Mesenchymal stem cell (in vitro differentiated cells and primary cell): ENCODE data around the gene C5orf34. TPM values are rescaled to one million over a fixed set of nuclear protein-coding genes. Genes with fewer than 3 reads are reported as not detected.

ENCODE experiments used
- DNase-seq: peaks from one replicate; pipeline ENCODE4 v3.0.0-alpha.2; 2013
- H2AFZ ChIP-seq: one replicate; pipeline ENCODE4 v1.6.1; 2013; ENCODE audit warnings: low read depth, mild to moderate bottlenecking, control low read depth, inconsistent platforms, low read length, moderate library complexity
- H2AK5ac ChIP-seq: 2 replicates; pipeline ENCODE4 v1.6.1; 2013; ENCODE audit warnings: low read length, moderate library complexity, mild to moderate bottlenecking, inconsistent platforms; ENCODE audit not compliant: severe bottlenecking
- H2BK120ac ChIP-seq: one replicate; pipeline ENCODE4 v1.6.1; 2013; ENCODE audit warnings: low read depth, mild to moderate bottlenecking, inconsistent platforms, low read length, moderate library complexity
- H2BK12ac ChIP-seq, 2 experiments: one replicate each; pipeline ENCODE4 v1.6.1; 2013; ENCODE audit warnings: inconsistent platforms in 2 of 2, low read length in 2 of 2, mild to moderate bottlenecking in 2 of 2, moderate library complexity in 2 of 2, control low read depth in 1 of 2
- H2BK15ac ChIP-seq: one replicate; pipeline ENCODE4 v1.6.1; 2013; ENCODE audit warnings: mild to moderate bottlenecking, low read depth, inconsistent platforms; ENCODE audit not compliant: poor library complexity, severe bottlenecking
- H2BK5ac ChIP-seq: 2 replicates; pipeline ENCODE4 v1.6.1; 2013; ENCODE audit warnings: low read depth, mild to moderate bottlenecking, low read length, control low read depth, inconsistent platforms; ENCODE audit not compliant: poor library complexity, severe bottlenecking
- H3K14ac ChIP-seq, 2 experiments: one replicate each; pipeline ENCODE4 v1.6.1; 2013; ENCODE audit warnings: inconsistent platforms in 2 of 2, low read length in 2 of 2, control low read depth in 1 of 2, mild to moderate bottlenecking in 1 of 2, moderate library complexity in 1 of 2
- H3K18ac ChIP-seq, 2 experiments: one replicate each; pipeline ENCODE4 v1.6.1; 2013; ENCODE audit warnings: inconsistent platforms in 2 of 2, low read length in 2 of 2, control low read depth in 1 of 2, low read depth in 1 of 2, mild to moderate bottlenecking in 1 of 2
- H3K23ac ChIP-seq, 2 experiments: one replicate each; pipeline ENCODE4 v1.6.1; 2013; ENCODE audit warnings: inconsistent platforms in 2 of 2, low read length in 2 of 2, mild to moderate bottlenecking in 2 of 2, moderate library complexity in 2 of 2, control low read depth in 1 of 2
- H3K27ac ChIP-seq: 2 replicates; pipeline ENCODE4 v1.5.1; 2013; ENCODE audit warnings: mild to moderate bottlenecking, moderate library complexity, low read length, control low read depth, inconsistent platforms; ENCODE audit not compliant: poor library complexity, severe bottlenecking
- H3K27me3 ChIP-seq, 2 experiments: 2 replicates each; pipeline versions ENCODE4 v1.6.1 to v1.7.0; 2013; ENCODE audit warnings: low read length in 2 of 2, mild to moderate bottlenecking in 2 of 2, moderate library complexity in 2 of 2, control low read depth in 1 of 2, inconsistent platforms in 1 of 2; ENCODE audit not compliant: control insufficient read depth in 1 of 2, insufficient read depth in 1 of 2
- H3K36me3 ChIP-seq, 2 experiments: 2 replicates each; pipeline versions ENCODE4 v1.6.1 to v1.7.0; 2013; ENCODE audit warnings: low read length in 2 of 2, control low read depth in 1 of 2, inconsistent platforms in 1 of 2, low read depth in 1 of 2, mild to moderate bottlenecking in 1 of 2; ENCODE audit not compliant: insufficient read depth in 2 of 2, control insufficient read depth in 1 of 2
- H3K4ac ChIP-seq, 2 experiments: one replicate each; pipeline ENCODE4 v1.6.1; 2013; ENCODE audit warnings: inconsistent platforms in 2 of 2, low read length in 2 of 2, mild to moderate bottlenecking in 2 of 2, moderate library complexity in 2 of 2, control low read depth in 1 of 2, low read depth in 1 of 2
- H3K4me1 ChIP-seq: 2 replicates; pipeline ENCODE4 v1.6.1; 2013; ENCODE audit warnings: low read depth, low read length, control low read depth; ENCODE audit not compliant: control insufficient read depth, insufficient read depth
- H3K4me2 ChIP-seq: 2 replicates; pipeline ENCODE4 v1.6.1; 2013; ENCODE audit warnings: low read length, mild to moderate bottlenecking, inconsistent platforms; ENCODE audit not compliant: poor library complexity, severe bottlenecking
- H3K4me3 ChIP-seq, 2 experiments: 2 replicates each; pipeline versions ENCODE4 v1.5.1 to v1.7.0; 2013; ENCODE audit warnings: low read length in 2 of 2, mild to moderate bottlenecking in 2 of 2, control low read depth in 1 of 2, low read depth in 1 of 2; ENCODE audit not compliant: insufficient read depth in 1 of 2
- H3K79me1 ChIP-seq: replicated peaks from 2 replicates; pipeline ENCODE4 v1.6.1; 2013; ENCODE audit warnings: mild to moderate bottlenecking, control low read depth, low read length, inconsistent platforms; ENCODE audit not compliant: poor library complexity, severe bottlenecking
- H3K9ac ChIP-seq: 2 replicates; pipeline ENCODE4 v1.7.0; 2013; ENCODE audit warnings: mild to moderate bottlenecking, low read length, moderate library complexity
- H3K9me3 ChIP-seq: 2 replicates; pipeline ENCODE4 v1.7.0; 2013; ENCODE audit warnings: mild to moderate bottlenecking, low read length; ENCODE audit not compliant: control insufficient read depth
- H4K8ac ChIP-seq: one replicate; pipeline ENCODE4 v1.6.1; 2013; ENCODE audit warnings: inconsistent platforms, mild to moderate bottlenecking, low read length, moderate library complexity
- H4K91ac ChIP-seq: one replicate; pipeline ENCODE4 v1.6.1; 2013; ENCODE audit warnings: mild to moderate bottlenecking, low read length, inconsistent platforms
- WGBS: methylation state at CpG from one replicate; pipeline ENCODE4 v1.1.7; 2013; ENCODE audit warnings: mixed read lengths; 5-methylcytosine and 5-hydroxymethylcytosine counted together
- polyA plus RNA-seq, 2 experiments: library from polyadenylated mRNA; stranded (reverse); fragments of 200-250 nt; gene quantifications; one replicate each; pipeline ENCODE4 v1.2.3, GENCODE V29; 2013

Gene C5orf34
- polyA plus RNA-seq (2013, experiment 1 of 2), result 1.3 TPM
- polyA plus RNA-seq (2013, experiment 2 of 2), result 1.4 TPM

GRCh38 chr5:43514816-43515677 lies at the start of gene C5orf34:
Gene C5orf34, minus strand, starts transcription at chr5:43515148. Its CDS starts 5,809 bp downstream, at chr5:43509339.
- Histone ChIP-seq H2BK15ac (no peak within 1 kb of the TSS), H2BK120ac (peak within 1 kb of the TSS; percentile 19), H3K9ac (peak within 1 kb of the TSS; percentile 99), H4K91ac (no peak within 1 kb of the TSS), H3K36me3 (no peaks in the 10 kb centered on the region), H3K27ac (peak within 1 kb of the TSS; percentile 93), H3K4me2 (peak within 1 kb of the TSS; percentile 97), H3K27me3 (no peaks in the 10 kb centered on the region), H3K79me1 (peaks cover 7% of the 10 kb centered on the region), H2BK12ac (no peak within 1 kb of the TSS), H3K14ac (peak within 1 kb of the TSS in 1 of 2 experiments; percentile 58), H4K8ac (peak within 1 kb of the TSS; percentile 27), H2AFZ (peak within 1 kb of the TSS; percentile 23), H2BK5ac (peak within 1 kb of the TSS; percentile 83), H3K4me3 (peak within 1 kb of the TSS; percentile 65 to 92), H3K4me1 (no peaks in the 10 kb centered on the region), H3K23ac (no peak within 1 kb of the TSS), H3K4ac (peak within 1 kb of the TSS in 1 of 2 experiments; percentile 43), H3K9me3 (no peaks in the 10 kb centered on the region), H3K18ac (peak within 1 kb of the TSS in 1 of 2 experiments; percentile 84), H2AK5ac (peak within 1 kb of the TSS; percentile 87)
- under 1% methylated on average over 31 of the region's 35 CpGs for WGBS
- peak; percentile 96 for DNase-seq

GRCh38 chr5:43564289-43564850 lies 49.4 kb upstream of the C5orf34 start:
- Histone ChIP-seq H4K8ac (no peak overlapping the region), H3K9ac (no peak overlapping the region), H2BK120ac (no peak overlapping the region), H2AFZ (no peak overlapping the region), H3K4me2 (no peak overlapping the region), H3K4me1 (no peaks in the 10 kb centered on the region), H3K18ac (no peak overlapping the region), H3K9me3 (no peaks in the 10 kb centered on the region), H3K27ac (no peak overlapping the region), H4K91ac (no peak overlapping the region), H3K27me3 (no peaks in the 10 kb centered on the region), H3K36me3 (no peaks in the 10 kb centered on the region), H2AK5ac (no peak overlapping the region), H3K79me1 (no peaks in the 10 kb centered on the region), H2BK15ac (no peak overlapping the region), H3K14ac (no peak overlapping the region), H3K4me3 (no peak overlapping the region), H2BK5ac (no peak overlapping the region), H3K4ac (no peak overlapping the region), H2BK12ac (no peak overlapping the region), H3K23ac (no peak overlapping the region)
- 0% methylated on average over 1 of the region's 5 CpGs for WGBS
- DNase-seq, result no peak

- H3K4ac ChIP-seq, result no peak overlapping the region
- H2BK12ac ChIP-seq, result no peak overlapping the region
- no peak overlapping the region for H3K18ac ChIP-seq
- H2BK120ac ChIP-seq, result no peak overlapping the region
- no peaks in the 10 kb centered on the region for H3K9me3 ChIP-seq
- H3K36me3 ChIP-seq, result no peaks in the 10 kb centered on the region
- no peak overlapping the region for H3K4me2 ChIP-seq
- H3K9ac ChIP-seq, result no peak overlapping the region
- H3K27me3 ChIP-seq, result no peaks in the 10 kb centered on the region
- no peak overlapping the region for H4K8ac ChIP-seq
- H2BK5ac ChIP-seq, result no peak overlapping the region
- no peak overlapping the region for H3K23ac ChIP-seq
- H3K4me3 ChIP-seq, result no peak overlapping the region
- H4K91ac ChIP-seq, result peak overlapping the region; percentile 61
- H2AK5ac ChIP-seq, result no peak overlapping the region
- no peaks in the 10 kb centered on the region for H3K79me1 ChIP-seq
- H3K4me1 ChIP-seq, result no peaks in the 10 kb centered on the region
- no peak overlapping the region for H3K14ac ChIP-seq
- no peak overlapping the region for H3K27ac ChIP-seq
- no peak for DNase-seq
- WGBS, result 82% methylated on average over 3 of the region's 3 CpGs
- no peak overlapping the region for H2BK15ac ChIP-seq
- H2AFZ ChIP-seq, result no peak overlapping the region
Measured at GRCh38 chr5:43563321-43563720, 48.4 kb upstream of the C5orf34 start.

GRCh38 chr5:43561356-43561755 lies 46.4 kb upstream of the C5orf34 start:
- no peak overlapping the region for H3K4me3 ChIP-seq

More at GRCh38 chr5:43561356-43561755, 46.4 kb upstream of the C5orf34 start:
- no peak overlapping the region for H4K8ac ChIP-seq
- no peak overlapping the region for H3K27ac ChIP-seq
- H2AK5ac ChIP-seq, result no peak overlapping the region
- no peak overlapping the region for H3K18ac ChIP-seq
- H3K4me2 ChIP-seq, result no peak overlapping the region
- no peak overlapping the region for H3K4ac ChIP-seq
- DNase-seq, result no peak
- no peak overlapping the region for H2BK120ac ChIP-seq
- no peaks in the 10 kb centered on the region for H3K36me3 ChIP-seq
- H3K79me1 ChIP-seq, result peaks cover 1% of the 10 kb centered on the region
- H2AFZ ChIP-seq, result no peak overlapping the region
- no peaks in the 10 kb centered on the region for H3K4me1 ChIP-seq
- H3K27me3 ChIP-seq, result no peaks in the 10 kb centered on the region
- no peak overlapping the region for H2BK5ac ChIP-seq
- no peak overlapping the region for H3K14ac ChIP-seq
- H3K9me3 ChIP-seq, result no peaks in the 10 kb centered on the region
- no peak overlapping the region for H3K9ac ChIP-seq
- H3K23ac ChIP-seq, result no peak overlapping the region
- no peak overlapping the region for H2BK12ac ChIP-seq
- no peak overlapping the region for H2BK15ac ChIP-seq
- H4K91ac ChIP-seq, result no peak overlapping the region
